Activated CD4-positive, alpha-beta T cell treated with anti-CD3 and anti-CD28 coated beads for 24 hours (primary cell): ENCODE measurements around the gene C20orf141.
"Not testable (repeated sequence)": the region's sequence is repeated elsewhere in the genome, so short reads cannot be mapped to it uniquely, and the experiment has no call there.

Source experiments
- DNase-seq, 2 donors: peaks; one replicate each; pipeline ENCODE4 v3.0.0-alpha.2; 2020; ENCODE audit warnings: low read depth in 2 of 2

C20orf141 gene

GRCh38 chr20:2814587-2815051 lies at the start of gene C20orf141:
Gene C20orf141, plus strand, starts transcription at chr20:2814987. Its CDS starts 198 bp downstream, at chr20:2815185.
- no peak for DNase-seq

GRCh38 chr20:2767768-2768631 lies 46.8 kb upstream of the C20orf141 start:
- no peak for DNase-seq

- DNase-seq, result no peak
Observed at GRCh38 chr20:2768632-2769015, 46.2 kb upstream of the C20orf141 start.

- DNase-seq, result not testable (repeated sequence)
Observed at GRCh38 chr20:2770091-2770490, 44.7 kb upstream of the C20orf141 start.

- no peak for DNase-seq
Observed at GRCh38 chr20:2771631-2772080, 43.1 kb upstream of the C20orf141 start.

GRCh38 chr20:2773812-2774211 lies 41.0 kb upstream of the C20orf141 start:
- DNase-seq, result no peak

GRCh38 chr20:2775139-2775538 lies 39.6 kb upstream of the C20orf141 start:
- DNase-seq, result no peak

- DNase-seq, result no peak
Observed at GRCh38 chr20:2778602-2779321, 36.0 kb upstream of the C20orf141 start.

GRCh38 chr20:2780948-2781347 lies 33.8 kb upstream of the C20orf141 start:
- DNase-seq, result no peak

- DNase-seq, result no peak
Observed at GRCh38 chr20:2783908-2784566, 30.8 kb upstream of the C20orf141 start.

- no peak for DNase-seq
Observed at GRCh38 chr20:2793471-2793870, 21.3 kb upstream of the C20orf141 start.

- DNase-seq, result no peak
Observed at GRCh38 chr20:2794202-2794748, 20.5 kb upstream of the C20orf141 start.

- DNase-seq, result no peak
Observed at GRCh38 chr20:2794866-2795447, 19.8 kb upstream of the C20orf141 start.

GRCh38 chr20:2795451-2795850 lies 19.3 kb upstream of the C20orf141 start:
- no peak for DNase-seq

GRCh38 chr20:2796011-2796660 lies 18.7 kb upstream of the C20orf141 start:
- DNase-seq, result no peak

- DNase-seq, result no peak
Observed at GRCh38 chr20:2797136-2797983, 17.4 kb upstream of the C20orf141 start.

GRCh38 chr20:2798095-2798805 lies 16.5 kb upstream of the C20orf141 start:
- no peak for DNase-seq

- no peak for DNase-seq
Observed at GRCh38 chr20:2798814-2799213, 16.0 kb upstream of the C20orf141 start.

- DNase-seq, result no peak
Observed at GRCh38 chr20:2799271-2799670, 15.5 kb upstream of the C20orf141 start.
